ENCODE data around the gene MARVELD2.
A peak's percentile ranks its signal among the peaks of the same experiment; 100 is the strongest.
"Not testable (repeated sequence)": the region's sequence is repeated elsewhere in the genome, so short reads cannot be mapped to it uniquely, and the experiment has no call there.

Gene MARVELD2

DNA sequence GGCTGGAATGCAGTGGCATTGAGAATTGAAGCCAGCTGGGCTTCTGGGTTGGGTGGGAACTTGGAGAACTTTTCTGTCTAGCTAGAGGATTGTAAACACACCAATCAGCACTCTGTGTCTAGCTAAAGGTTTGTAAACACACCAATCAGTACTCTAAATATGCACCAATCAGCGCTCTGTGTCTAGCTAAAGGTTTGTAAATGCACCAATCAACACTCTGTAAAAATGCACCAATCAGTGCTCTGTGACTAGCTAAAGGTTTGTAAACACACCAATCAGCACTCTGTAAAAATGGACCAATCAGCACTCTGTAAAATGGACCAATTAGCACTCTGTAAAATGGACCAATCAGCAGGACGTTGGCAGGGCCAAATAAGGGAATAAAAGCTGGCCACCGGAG lies 51.5 kb downstream of the MARVELD2 start:
- H3K27ac Mint-ChIP-seq; H3K4me3 Mint-ChIP-seq; H3K27me3 Mint-ChIP-seq; ATAC-seq (replicated peaks); H3K36me3 Mint-ChIP-seq; DNase-seq: not testable (repeated sequence)
- peaks cover 7 to 12% of the 10 kb centered on the region in 2 donors for H3K4me1 Mint-ChIP-seq
- H3K9me3 Mint-ChIP-seq = peaks cover 4 to 11% of the 10 kb centered on the region in 2 donors

DNA sequence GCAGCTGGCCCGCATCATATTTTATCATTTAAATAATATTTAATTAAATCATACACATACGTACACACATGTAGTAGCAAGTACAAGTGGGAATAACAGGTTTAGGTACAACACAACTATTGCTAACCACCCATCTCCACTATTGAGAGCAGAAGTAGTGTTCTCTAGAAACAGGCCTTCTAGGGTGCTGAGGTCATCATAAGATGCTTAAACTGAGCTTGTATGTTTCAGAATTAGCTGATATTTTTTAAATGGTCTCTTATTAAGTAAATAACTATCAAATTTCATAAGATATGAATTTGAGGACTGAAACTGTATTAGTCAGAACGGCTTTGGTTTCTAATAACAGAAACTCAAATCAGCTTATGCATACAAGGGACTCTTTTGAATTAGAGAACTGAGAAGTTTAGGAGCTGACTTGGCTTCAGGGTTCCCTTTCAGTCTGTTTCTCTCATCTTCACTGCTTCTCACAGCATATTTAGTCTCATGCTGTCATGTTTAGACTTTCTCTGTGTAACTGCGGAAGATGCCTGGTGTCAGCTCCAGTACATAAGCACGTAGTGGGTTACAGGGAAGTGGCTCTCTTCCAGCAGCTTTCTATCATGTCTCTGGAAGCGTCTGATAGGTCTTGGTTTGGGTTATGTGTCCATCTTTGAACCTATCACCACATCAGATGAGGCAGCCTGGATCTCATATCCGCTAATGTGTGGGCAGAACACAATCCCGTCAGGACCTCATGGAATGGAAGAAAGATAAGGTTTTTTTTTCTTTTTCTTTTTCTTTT lies 52.7 kb downstream of the MARVELD2 start:
- Mint-ChIP-seq H3K27ac (no peak overlapping the region), H3K9me3 (peaks cover 8 to 14% of the 10 kb centered on the region in 2 donors)
- DNase-seq = no peak

DNA sequence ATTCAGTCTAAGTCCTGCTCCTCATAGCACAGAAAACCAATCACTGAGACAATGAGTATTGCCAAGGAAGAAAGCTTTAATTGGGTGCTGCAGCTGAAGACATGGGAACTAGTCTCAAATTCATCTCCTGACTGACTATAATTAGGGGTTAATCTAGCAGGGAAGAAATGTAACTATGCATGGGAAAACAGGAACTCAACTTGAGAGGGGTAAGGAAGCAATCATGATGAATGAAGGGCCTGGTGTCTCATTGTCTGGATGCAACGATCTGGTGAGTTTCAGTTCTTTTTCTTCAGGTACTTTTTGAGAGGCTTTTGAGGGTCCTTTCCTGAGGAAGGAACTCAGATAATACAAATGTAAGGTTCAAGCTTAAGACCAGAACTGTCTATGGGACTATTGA lies 53.7 kb downstream of the MARVELD2 start:
- peaks cover 7 to 12% of the 10 kb centered on the region in 2 donors for H3K4me1 Mint-ChIP-seq

More for the DNA sequence above, 52.7 kb downstream of the MARVELD2 start:
- Mint-ChIP-seq H3K36me3 (peaks cover 0 to 1% of the 10 kb centered on the region in 2 donors), H3K4me3 (no peak overlapping the region), H3K27me3 (no peaks in the 10 kb centered on the region), H3K4me1 (peaks cover 7 to 12% of the 10 kb centered on the region in 2 donors)
- ATAC-seq (replicated peaks) = peak; percentile 93 to 96

DNA sequence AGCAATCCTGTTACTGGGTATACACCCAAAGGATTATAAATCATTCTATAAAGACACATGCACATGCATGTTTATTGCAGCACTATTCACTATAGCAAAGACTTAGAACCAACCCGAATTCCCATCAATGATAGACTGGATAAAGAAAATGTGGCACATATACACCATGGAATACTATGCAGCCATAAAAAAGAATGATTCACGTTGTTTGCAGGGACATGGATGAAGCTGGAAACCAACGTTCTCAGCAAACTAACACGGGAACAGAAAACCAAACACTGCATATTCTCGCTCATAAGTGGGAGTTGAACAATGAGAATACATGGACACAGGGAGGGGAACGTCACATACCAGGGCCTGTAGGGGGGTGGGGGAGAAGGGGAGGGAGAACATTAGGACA lies 56.6 kb downstream of the MARVELD2 start:
- H3K9me3 Mint-ChIP-seq = peaks cover 8 to 13% of the 10 kb centered on the region in 2 donors
- H3K27me3 Mint-ChIP-seq; H3K27ac Mint-ChIP-seq; H3K36me3 Mint-ChIP-seq; ATAC-seq (replicated peaks); DNase-seq; H3K4me3 Mint-ChIP-seq: not testable (repeated sequence)
- peaks cover 7 to 12% of the 10 kb centered on the region in 2 donors for H3K4me1 Mint-ChIP-seq

More for the DNA sequence above, 53.7 kb downstream of the MARVELD2 start:
- H3K27ac Mint-ChIP-seq = no peak overlapping the region
- DNase-seq = no peak
- H3K27me3 Mint-ChIP-seq = no peaks in the 10 kb centered on the region
- no peak overlapping the region for H3K4me3 Mint-ChIP-seq
- ATAC-seq (replicated peaks) = no peak
- H3K9me3 Mint-ChIP-seq = peaks cover 8 to 14% of the 10 kb centered on the region in 2 donors
- H3K36me3 Mint-ChIP-seq = peaks cover 0 to 1% of the 10 kb centered on the region in 2 donors

DNA sequence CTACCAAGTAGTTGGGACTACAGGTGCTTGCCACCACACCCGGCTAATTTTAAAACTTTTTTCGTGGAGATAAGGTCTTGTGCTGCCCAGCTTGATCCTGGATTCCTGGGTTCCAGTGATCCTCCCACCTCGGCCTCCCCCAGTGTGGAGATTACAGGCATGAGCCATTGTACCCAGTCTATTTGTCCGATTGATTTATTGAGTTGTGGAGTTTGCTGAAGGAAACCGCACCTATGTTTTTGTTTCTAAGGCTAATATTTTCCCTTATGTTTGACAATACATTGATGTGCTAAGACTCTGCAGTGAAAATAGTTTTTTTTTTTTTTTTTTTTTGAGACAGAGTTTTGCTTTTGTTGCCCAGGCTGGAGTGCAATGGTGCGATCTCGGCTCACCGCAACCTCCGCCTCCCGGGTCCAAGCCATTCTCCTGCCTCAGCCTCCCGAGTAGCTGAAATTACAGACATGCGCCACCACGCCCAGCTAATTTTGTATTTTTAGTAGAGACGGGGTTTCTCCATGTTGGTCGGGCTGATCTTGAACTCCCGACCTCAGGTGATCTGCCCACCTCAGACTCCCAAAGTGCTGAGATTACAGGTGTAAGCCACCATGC lies 57.7 kb downstream of the MARVELD2 start:
- not testable (repeated sequence) for ATAC-seq (replicated peaks); H3K36me3 Mint-ChIP-seq; DNase-seq; H3K27me3 Mint-ChIP-seq; H3K4me3 Mint-ChIP-seq; H3K27ac Mint-ChIP-seq
- H3K9me3 Mint-ChIP-seq = peaks cover 8 to 13% of the 10 kb centered on the region in 2 donors
- peaks cover 7 to 11% of the 10 kb centered on the region in 2 donors for H3K4me1 Mint-ChIP-seq

DNA sequence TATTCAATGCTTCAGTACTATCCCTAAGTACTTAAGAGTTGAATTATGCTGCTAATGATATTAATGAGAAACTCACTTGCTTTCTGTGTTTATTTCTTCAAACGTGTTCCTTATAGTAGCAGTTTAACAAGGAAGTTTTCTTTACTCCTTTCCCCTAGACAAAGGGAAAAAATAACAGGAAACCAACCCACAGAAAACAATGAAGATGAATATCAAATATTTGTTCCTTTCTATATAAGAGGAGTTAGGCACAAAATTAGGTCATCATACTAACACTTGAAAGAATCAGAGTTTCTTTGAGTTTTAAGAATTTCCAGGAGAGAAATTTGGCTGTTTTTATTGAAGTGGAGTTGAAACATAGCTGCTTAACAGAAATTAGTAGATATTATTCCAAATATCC lies 62.3 kb downstream of the MARVELD2 start:
- DNase-seq (no peak), ATAC-seq (replicated peaks) (no peak)
- peaks cover 0 to 13% of the 10 kb centered on the region in 2 donors for H3K27me3 Mint-ChIP-seq
- H3K36me3 Mint-ChIP-seq = no peaks in the 10 kb centered on the region
- no peaks in the 10 kb centered on the region for H3K9me3 Mint-ChIP-seq
- no peaks in the 10 kb centered on the region for H3K4me1 Mint-ChIP-seq
- no peak overlapping the region for H3K27ac Mint-ChIP-seq
- no peak overlapping the region for H3K4me3 Mint-ChIP-seq

DNA sequence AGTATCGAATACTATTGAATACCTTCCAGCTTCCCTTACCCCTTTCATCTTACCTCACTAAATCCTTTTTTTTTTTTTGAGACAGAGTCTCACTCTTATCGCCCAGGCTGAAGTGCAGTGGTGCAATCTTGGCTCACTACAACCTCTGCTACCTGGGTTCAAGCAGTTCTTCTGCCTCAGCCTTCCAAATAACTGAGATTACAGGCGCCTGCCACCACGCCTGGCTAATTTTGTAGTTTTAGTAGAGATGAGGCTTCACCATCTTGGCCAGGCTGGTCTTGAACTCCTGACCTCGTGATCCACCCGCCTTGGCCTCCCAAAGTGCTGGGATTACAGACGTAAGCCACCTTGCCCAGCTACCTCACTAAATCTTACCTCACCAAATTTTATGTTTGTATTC lies 63.4 kb downstream of the MARVELD2 start:
- not testable (repeated sequence) for ATAC-seq (replicated peaks); H3K27ac Mint-ChIP-seq
- peaks cover 5 to 13% of the 10 kb centered on the region in 2 donors for H3K27me3 Mint-ChIP-seq

DNA sequence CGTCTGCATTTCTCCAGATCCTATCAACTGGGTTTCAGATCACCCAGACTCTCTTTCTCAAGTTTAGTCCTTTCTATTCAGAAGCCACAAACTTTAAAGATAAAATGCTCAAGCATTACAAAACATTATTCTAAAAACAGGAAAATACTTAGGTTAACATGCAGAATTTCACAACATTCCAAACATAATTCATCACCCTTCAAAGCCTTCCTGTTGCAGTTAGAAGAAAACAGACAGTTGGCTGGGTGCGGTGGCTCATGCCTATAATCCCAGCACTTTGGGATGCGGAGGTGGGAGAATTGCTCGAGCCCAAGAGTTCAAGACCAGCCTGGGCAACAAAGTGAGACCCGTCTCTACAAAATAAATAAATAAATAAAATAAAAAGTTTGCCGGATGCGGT lies 70.0 kb downstream of the MARVELD2 start:
- no peak overlapping the region for H3K27ac Mint-ChIP-seq
- H3K4me1 Mint-ChIP-seq = peaks cover 3 to 5% of the 10 kb centered on the region in 2 donors
- no peaks in the 10 kb centered on the region for H3K36me3 Mint-ChIP-seq
- no peak overlapping the region for H3K4me3 Mint-ChIP-seq
- no peak for DNase-seq
- H3K27me3 Mint-ChIP-seq = peaks cover 15 to 20% of the 10 kb centered on the region in 2 donors
- no peak for ATAC-seq (replicated peaks)
- H3K9me3 Mint-ChIP-seq = no peaks in the 10 kb centered on the region

More for the DNA sequence above, 63.4 kb downstream of the MARVELD2 start:
- DNase-seq, H3K36me3 Mint-ChIP-seq, H3K4me1 Mint-ChIP-seq, H3K9me3 Mint-ChIP-seq, H3K4me3 Mint-ChIP-seq: not testable (repeated sequence)

DNA sequence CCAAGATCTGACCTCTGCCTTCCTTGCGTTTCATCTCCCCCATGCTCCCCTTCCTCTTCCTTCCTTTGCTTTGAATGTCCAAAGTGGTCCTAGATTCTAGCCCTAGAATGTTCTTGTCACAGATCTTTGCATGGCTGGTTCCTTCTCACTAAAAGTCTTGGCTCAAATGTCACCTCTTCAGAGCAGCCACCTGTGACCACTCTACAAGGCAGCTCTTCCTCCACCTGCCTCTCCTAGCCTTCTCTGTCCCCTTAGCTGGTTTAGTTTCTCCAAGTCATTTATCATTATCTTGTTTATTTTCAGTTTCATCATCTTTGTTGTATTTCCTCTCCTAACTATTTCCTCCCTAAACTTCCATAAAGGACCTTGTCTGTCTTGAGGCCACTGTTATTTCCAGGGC lies 70.6 kb downstream of the MARVELD2 start:
- ATAC-seq (replicated peaks) (no peak), DNase-seq (no peak)
- Mint-ChIP-seq H3K27me3 (peaks cover 15 to 22% of the 10 kb centered on the region in 2 donors), H3K9me3 (no peaks in the 10 kb centered on the region), H3K4me1 (peaks cover 3 to 5% of the 10 kb centered on the region in 2 donors), H3K27ac (no peak overlapping the region), H3K36me3 (no peaks in the 10 kb centered on the region), H3K4me3 (no peak overlapping the region)

DNA sequence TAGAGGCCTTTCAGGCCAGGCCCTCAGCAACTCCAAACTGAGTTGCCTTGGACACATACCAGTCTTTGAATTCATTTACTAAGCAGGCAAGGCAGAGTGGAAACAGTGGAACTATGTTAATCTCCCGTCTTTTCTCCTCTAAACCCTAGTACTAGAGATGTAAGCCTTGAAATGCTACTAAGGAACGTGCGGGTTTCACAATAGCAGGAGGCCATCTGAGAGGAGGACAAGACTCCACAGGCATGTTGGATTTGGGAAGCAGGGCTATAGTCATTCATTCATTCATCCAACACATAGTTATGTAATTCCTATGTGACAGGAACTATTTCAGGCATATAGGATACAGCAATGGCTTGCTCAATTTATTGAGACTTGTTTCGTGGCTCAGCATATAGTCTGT lies 74.3 kb downstream of the MARVELD2 start:
- Mint-ChIP-seq H3K27me3 (peaks cover 31 to 53% of the 10 kb centered on the region in 2 donors), H3K4me3 (no peak overlapping the region), H3K36me3 (no peaks in the 10 kb centered on the region), H3K9me3 (no peaks in the 10 kb centered on the region), H3K27ac (no peak overlapping the region), H3K4me1 (peaks cover 9 to 19% of the 10 kb centered on the region in 2 donors)
- no peak for ATAC-seq (replicated peaks)
- no peak for DNase-seq

DNA sequence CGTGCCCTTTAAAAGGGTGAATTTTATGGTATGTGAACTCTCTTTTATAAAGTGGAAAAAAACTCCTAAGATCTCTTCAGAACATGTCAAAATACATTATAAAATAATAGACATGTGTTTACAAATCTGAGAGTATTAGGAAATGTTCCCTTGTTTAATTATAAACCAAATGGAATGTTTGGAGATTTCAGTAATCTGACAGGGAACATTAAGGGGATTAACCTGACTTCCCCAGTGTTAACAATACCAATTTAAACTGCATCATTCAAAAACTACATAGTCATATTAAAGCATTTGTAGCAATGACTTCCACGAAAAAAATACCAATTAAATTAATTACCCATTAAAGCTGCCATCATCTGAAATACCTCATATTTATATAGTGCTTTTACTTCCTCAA lies 76.1 kb downstream of the MARVELD2 start:
- no peak overlapping the region for H3K27ac Mint-ChIP-seq
- peaks cover 6 to 14% of the 10 kb centered on the region in 2 donors for H3K4me1 Mint-ChIP-seq
- no peaks in the 10 kb centered on the region for H3K36me3 Mint-ChIP-seq
- ATAC-seq (replicated peaks) (no peak), DNase-seq (no peak)
- H3K27me3 Mint-ChIP-seq = peaks cover 37 to 60% of the 10 kb centered on the region in 2 donors
- no peaks in the 10 kb centered on the region for H3K9me3 Mint-ChIP-seq
- no peak overlapping the region for H3K4me3 Mint-ChIP-seq

DNA sequence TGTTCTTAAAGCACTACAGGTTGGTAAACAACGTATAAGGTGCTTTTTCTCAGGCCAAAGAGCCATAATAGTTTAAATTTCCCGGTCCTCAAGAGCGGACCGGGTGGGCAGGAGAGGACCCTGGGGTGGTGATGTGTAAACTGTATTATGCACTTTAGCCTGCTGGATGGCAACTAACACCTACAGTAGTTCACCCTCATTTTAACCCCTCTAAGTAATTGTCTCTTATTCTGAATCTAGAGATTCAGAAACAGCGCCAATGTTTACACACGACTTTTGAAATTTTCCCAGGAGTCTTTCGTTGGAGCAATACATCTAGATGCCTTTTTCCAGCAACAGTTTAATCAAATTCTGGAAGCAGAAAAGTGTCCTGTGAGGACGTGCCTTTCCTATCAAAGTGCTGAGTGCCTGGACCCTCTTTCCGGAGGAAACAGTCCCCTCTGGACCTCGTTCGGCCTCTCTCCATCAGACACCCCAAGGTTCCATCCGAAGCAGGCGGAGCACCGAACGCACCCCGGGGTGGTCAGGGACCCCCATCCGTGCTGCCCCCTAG lies 77.0 kb downstream of the MARVELD2 start:
- DNase-seq (no peak), ATAC-seq (replicated peaks) (no peak)
- Mint-ChIP-seq H3K27me3 (peaks cover 36 to 58% of the 10 kb centered on the region in 2 donors), H3K9me3 (no peaks in the 10 kb centered on the region), H3K27ac (no peak overlapping the region), H3K36me3 (no peaks in the 10 kb centered on the region), H3K4me1 (peaks cover 6 to 14% of the 10 kb centered on the region in 2 donors), H3K4me3 (peak overlapping the region; percentile 84 to 87)

DNA sequence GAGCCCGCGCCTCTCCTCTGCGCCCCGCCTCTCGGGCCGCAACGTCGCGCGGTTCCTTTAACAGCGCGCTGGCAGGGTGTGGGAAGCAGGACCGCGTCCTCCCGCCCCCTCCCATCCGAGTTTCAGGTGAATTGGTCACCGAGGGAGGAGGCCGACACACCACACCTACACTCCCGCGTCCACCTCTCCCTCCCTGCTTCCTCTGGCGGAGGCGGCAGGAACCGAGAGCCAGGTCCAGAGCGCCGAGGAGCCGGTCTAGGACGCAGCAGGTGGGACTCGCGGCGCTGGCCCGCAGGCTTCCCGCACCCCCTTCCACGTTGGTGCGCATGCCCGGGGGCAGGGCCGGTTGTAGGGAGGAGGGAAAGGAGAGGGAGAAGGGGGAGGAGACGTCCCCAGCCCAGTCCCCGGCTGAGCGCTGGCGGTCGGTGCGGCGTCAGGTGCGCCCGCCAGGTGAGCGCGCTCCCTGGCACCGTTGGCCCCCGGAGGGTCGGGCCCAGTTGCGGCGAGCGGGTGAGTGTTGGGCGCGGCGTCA lies 77.5 kb downstream of the MARVELD2 start, which contains the start of gene OCLN:
OCLN (plus strand) TSS at position 400 of the 532 bp plus-strand sequence. CDS start 11,455 bp downstream, outside the sequence.
- Mint-ChIP-seq H3K27me3 (peaks cover 38 to 59% of the 10 kb centered on the region in 2 donors), H3K4me1 (peaks cover 6 to 14% of the 10 kb centered on the region in 2 donors), H3K27ac (peak within 1 kb of the TSS; percentile 49), H3K36me3 (no peaks in the 10 kb centered on the region), H3K4me3 (peak within 1 kb of the TSS; percentile 84 to 87), H3K9me3 (no peaks in the 10 kb centered on the region)
- DNase-seq (peak; percentile 18), ATAC-seq (replicated peaks) (peak; percentile 37 to 62)

DNA sequence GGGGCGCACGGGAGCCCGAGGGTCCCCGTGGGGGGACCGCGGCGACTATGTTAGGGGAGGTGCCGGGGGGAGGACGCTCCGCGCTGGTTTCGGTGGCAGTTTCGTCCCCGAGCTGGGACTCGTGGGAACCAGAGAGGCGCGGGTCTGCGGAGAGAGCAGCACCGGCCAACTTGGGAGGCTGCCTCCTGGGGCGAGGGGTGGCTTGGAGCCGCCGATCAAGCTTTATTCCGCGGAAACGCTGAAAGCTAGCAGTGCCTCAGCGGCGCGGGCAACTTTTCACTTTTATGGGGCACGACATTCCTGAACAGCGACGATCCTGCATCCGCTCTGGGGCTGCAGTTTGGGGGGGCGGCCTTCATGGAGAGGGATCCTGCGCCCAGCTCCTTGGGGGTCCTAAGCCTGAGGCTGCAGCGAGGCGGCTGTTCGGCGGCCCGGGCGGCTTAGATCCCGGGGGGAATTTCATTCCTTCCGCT lies 78.0 kb downstream of the MARVELD2 start:
- Mint-ChIP-seq H3K4me3 (peak overlapping the region; percentile 84 to 87), H3K27me3 (peaks cover 38 to 59% of the 10 kb centered on the region in 2 donors), H3K9me3 (no peaks in the 10 kb centered on the region), H3K36me3 (no peaks in the 10 kb centered on the region), H3K4me1 (peaks cover 6 to 14% of the 10 kb centered on the region in 2 donors), H3K27ac (peak overlapping the region; percentile 49)
- ATAC-seq (replicated peaks) (peak; percentile 49 to 52), DNase-seq (no peak)

Measured in stimulated activated naive B cell treated with anti-CD40 and anti-IgM and Interleukin-4, amounts not matched to agents 10 μg/mL and 1 μg/mL and 100 μg/mL, for 72 hours (primary cell).